Measurements from ENCODE around the gene FCN3.

- no peak for TF ChIP-seq CTCF (IDR thresholded peaks at IDR 0.05; ENCODE audit: low read depth, low read length, poor library complexity, severe bottlenecking)
- no peak for TF ChIP-seq EZH2phosphoT487 (IDR thresholded peaks at IDR 0.05; ENCODE audit: borderline replicate concordance, low read length)
These were observed 36.1 kb upstream of the FCN3 start for GRCh38 chr1:27410709-27411108.

All from DOHH2 (cell line).